GM12878 (cell line): ENCODE results near the gene RNF121. TPM values are rescaled to one million over a fixed set of nuclear protein-coding genes. Genes with fewer than 3 reads are reported as not detected.

Experiments
- ATAC-seq: fragments of 200-7000 bp; cut with Tn5 transposase; 3 replicates; pipeline ENCODE4 v1.9.1; 2020; ENCODE audit warnings: mild to moderate bottlenecking, moderate library complexity
- BruUV-seq: library from RNA; stranded (reverse); fragments of 400-500 nt; replicated peaks from 2 replicates; lab custom pipeline; 2021; lab: Mats Ljungman, UMichigan
- CTCF ChIA-PET: fragments of 300-600 bp; sonication (Branson Sonifier 250); formaldehyde crosslinking; extraction: SDS; loops from one replicate; lab custom pipeline; 2021; ENCODE audit warnings: inconsistent platforms; lab: Yijun Ruan, JAX
- POLR2A ChIA-PET: fragments of 350-600 bp; formaldehyde crosslinking; extraction: SDS; loops from one replicate; lab custom pipeline; 2021; ENCODE audit warnings: inconsistent platforms; lab: Charles Lee
- RAD21 ChIA-PET: fragments of 300-600 bp; sonication (Branson Sonifier 250); formaldehyde crosslinking; loops from one replicate; lab custom pipeline; 2023; ENCODE audit warnings: antibody characterized with exemption; ENCODE audit not compliant: unreplicated experiment; lab: Charles Lee
- SMC1A ChIA-PET: fragments of 300-600 bp; sonication (Branson Sonifier 250); formaldehyde crosslinking; loops from one replicate; lab custom pipeline; 2023; ENCODE audit not compliant: unreplicated experiment, uncharacterized antibody; lab: Charles Lee
- DNase-seq: peaks from one replicate; pipeline ENCODE4 v3.0.0-alpha.2; 2011; ENCODE audit warnings: low read depth, low spot score
- FAIRE-seq: peaks from 3 replicates; lab custom pipeline; 2011; peaks lifted over from hg19 to GRCh38; lab: Jason Lieb, UNC
- H2AFZ ChIP-seq: 2 replicates; pipeline ENCODE4 v1.6.0; 2011; ENCODE audit warnings: low read depth, low read length, control low read depth; ENCODE audit not compliant: control insufficient read depth
- H3K27ac ChIP-seq: 2 replicates; pipeline ENCODE4 v1.5.1; 2011; ENCODE audit warnings: control low read depth; ENCODE audit not compliant: control insufficient read depth, insufficient read depth
- H3K27me3 ChIP-seq, 2 experiments: replicated peaks in 1 of 2; 2 replicates each; pipeline versions ENCODE4 v1.6.0 to v1.6.1; 2011; ENCODE audit warnings: low read length in 1 of 2; ENCODE audit not compliant: control insufficient read depth in 2 of 2, insufficient read depth in 2 of 2
- H3K36me3 ChIP-seq, 2 experiments: 2 replicates each; pipeline ENCODE4 v1.5.1; 2011; ENCODE audit warnings: low read length in 1 of 2; ENCODE audit not compliant: control insufficient read depth in 2 of 2, insufficient read depth in 2 of 2
- H3K4me1 ChIP-seq: 2 replicates; pipeline ENCODE4 v1.6.1; 2011; ENCODE audit warnings: mild to moderate bottlenecking, low read length, moderate library complexity, mixed read lengths; ENCODE audit not compliant: control insufficient read depth, insufficient read depth
- H3K4me2 ChIP-seq: 2 replicates; pipeline ENCODE4 v1.6.0; 2011; ENCODE audit warnings: control low read depth; ENCODE audit not compliant: control insufficient read depth, insufficient read depth
- H3K4me3 ChIP-seq: fragments of 200-600 bp; sonication (generic); 2 replicates; pipeline ENCODE4 v1.5.1; 2016
- H3K79me2 ChIP-seq: 2 replicates; pipeline ENCODE4 v1.6.0; 2011; ENCODE audit warnings: low read length; ENCODE audit not compliant: control insufficient read depth, insufficient read depth
- H3K9ac ChIP-seq: 2 replicates; pipeline ENCODE4 v1.8.0; 2011; ENCODE audit warnings: low read length, control low read depth, mixed read lengths; ENCODE audit not compliant: control insufficient read depth, insufficient read depth
- H3K9me3 ChIP-seq: replicated peaks from 3 replicates; pipeline ENCODE4 v1.5.1; 2011; ENCODE audit warnings: mild to moderate bottlenecking, low read length; ENCODE audit not compliant: control insufficient read depth, insufficient read depth
- H4K20me1 ChIP-seq: 2 replicates; pipeline ENCODE4 v1.6.0; 2011; ENCODE audit not compliant: control insufficient read depth, insufficient read depth
- CHD2 ChIP-seq: IDR thresholded peaks from 2 replicates; pipeline ENCODE4 v1.6.1; 2011; ENCODE audit warnings: low read depth, low read length, improper control_type of control experiment, borderline replicate concordance
- CREM ChIP-seq: IDR thresholded peaks from 2 replicates; pipeline ENCODE4 v1.6.1; 2014; ENCODE audit warnings: antibody characterized with exemption, low read depth
- NR2F1 ChIP-seq: fragments of 450-650 bp; conservative IDR thresholded peaks from 2 replicates; pipeline ENCODE4 v1.6.1; 2017; ENCODE audit warnings: mild to moderate bottlenecking
- RAD21 ChIP-seq: IDR thresholded peaks from 2 replicates; pipeline ENCODE4 v1.6.1; 2011; ENCODE audit warnings: mild to moderate bottlenecking, low read depth, low read length, moderate library complexity; ENCODE audit not compliant: insufficient read depth
- RB1 ChIP-seq: fragments of 450-650 bp; formaldehyde crosslinking; IDR thresholded peaks from 2 replicates; pipeline ENCODE4 v1.6.1; 2017; ENCODE audit warnings: mild to moderate bottlenecking, borderline replicate concordance
- SMAD1 ChIP-seq: fragments of 450-650 bp; IDR thresholded peaks from 2 replicates; pipeline ENCODE4 v1.6.1; 2018; ENCODE audit warnings: mild to moderate bottlenecking, low read depth; ENCODE audit not compliant: partially characterized antibody
- SMARCA5 ChIP-seq: fragments of 450-650 bp; IDR thresholded peaks from 2 replicates; pipeline ENCODE4 v1.6.1; 2017; ENCODE audit warnings: mild to moderate bottlenecking
- SRF ChIP-seq, 2 experiments: IDR thresholded peaks; 2 replicates each; pipeline ENCODE4 v1.6.1; 2011; ENCODE audit warnings: low read depth in 2 of 2, low read length in 2 of 2, mild to moderate bottlenecking in 1 of 2, moderate library complexity in 1 of 2
- WGBS: methylation state at CpG from one replicate; pipeline ENCODE4 v1.1.6; 2016; ENCODE audit warnings: low lambda C conversion rate; ENCODE audit not compliant: insufficient replicate concordance, insufficient coverage; ENCODE audit errors: missing lambda C conversion rate; 5-methylcytosine and 5-hydroxymethylcytosine counted together
- in situ Hi-C: fragments of 300-500 bp; cut with MboI; formaldehyde crosslinking; loops from 9 replicates; pipeline ENCODE4 v1.14.3; 2018; ENCODE audit warnings: mixed read lengths
- intact Hi-C: fragments of 100-400 bp; cut with micrococcal nuclease; formaldehyde crosslinking; loops from one replicate; pipeline ENCODE4 v1.14.2; 2022; ENCODE audit not compliant: unreplicated experiment
- polyA plus RNA-seq, 11 experiments: library from polyadenylated mRNA; depleted of rRNA in 4 of 11; unstranded in 6 of 11; stranded (reverse) in 5 of 11; fragments of >200 nt; fragmentation: Nextera tagmentation in 4 of 11; fragmentation: Illumina TruSeq in 1 of 11; extraction: Ambion mirVana in 4 of 11; extraction: Trizol in 1 of 11; gene quantifications; 1 replicate in 1 of 11; 2 replicates in 10 of 11; pipeline versions ENCODE4 v1.2.1 to v1.2.3, GENCODE V29; 2011 to 2016; ENCODE audit warnings: inconsistent platforms in 2 of 11, missing spikeins in 2 of 11, low read depth in 1 of 11
- total RNA-seq, 4 experiments: library from RNA; depleted of rRNA in 3 of 4; stranded (reverse); fragments of >200 nt in 3 of 4; fragmentation: Illumina TruSeq in 1 of 4; extraction: Trizol in 1 of 4; gene quantifications; 2 replicates each; pipeline versions ENCODE4 v1.2.1 to v1.2.3, GENCODE V29; 2013 to 2021
- TF ChIP-seq, protein P1 (sequence below): IDR thresholded peaks from 2 replicates; pipeline ENCODE4 v1.6.1; 2012; ENCODE audit warnings: low read depth, low read length, improper control_type of control experiment
- TF ChIP-seq, protein P2 (sequence below): fragments of 450-650 bp; IDR thresholded peaks from 2 replicates; pipeline ENCODE4 v1.6.1; 2017; ENCODE audit warnings: mild to moderate bottlenecking

RNF121 gene
- total and polyA plus RNA-seq, 10 of the 15 experiments (the other 5 are each of a cell fraction or from before 2014, with no cell fraction given): 8.6 to 73.7 (median 32.7) TPM

DNA sequence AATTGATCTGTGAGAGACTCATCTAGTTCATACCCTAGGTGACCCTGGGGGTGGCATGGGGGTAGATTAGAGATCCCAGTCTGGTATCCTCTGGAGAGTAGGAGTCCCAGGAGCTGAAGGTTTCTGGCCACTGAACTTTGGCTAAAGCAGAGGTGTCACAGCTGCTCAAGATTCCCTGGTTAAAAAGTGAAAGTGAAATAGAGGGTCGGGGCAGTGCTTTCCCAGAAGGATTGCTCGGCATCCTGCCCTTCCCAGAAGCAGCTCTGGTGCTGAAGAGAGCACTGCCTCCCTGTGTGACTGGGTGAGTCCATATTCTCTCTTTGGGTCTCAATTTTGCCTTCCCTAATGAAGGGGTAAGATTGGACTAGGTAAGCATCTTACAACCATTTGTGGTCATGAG, 70.5 kb downstream of the RNF121 start:
- Histone ChIP-seq H3K4me3 (peak overlapping the region; percentile 50; the same call in 1 of the 2 replicates), H3K9ac (peak overlapping the region; percentile 52), H4K20me1 (no peaks in the 10 kb centered on the region), H3K79me2 (peaks cover 10% of the 10 kb centered on the region)
- POLR2A ChIA-PET: interaction anchor here (0.6 to 1.6 kb wide), 4 partner anchors 9 to 86 kb away, joined by 3 to 4 read pairs (median 4); no protein-coding TSS in a partner anchor
- FAIRE-seq: no peak
- intact Hi-C loops: no loop called here
- RAD21 ChIA-PET: interaction anchor here (0.7 to 4.2 kb wide), 7 partner anchors 13 to 67 kb away, joined by 3 to 21 read pairs (median 3); no protein-coding TSS in a partner anchor
- BruUV-seq: no TSS peak
- WGBS: 26% methylated on average over 2 of the region's 2 CpGs
- TF ChIP-seq SRF (IDR thresholded peaks at IDR 0.05; ENCODE audit: low read depth in 2 of 2, low read length in 2 of 2): no peak
- TF ChIP-seq NR2F1: no peak
- TF ChIP-seq, protein P1, sequence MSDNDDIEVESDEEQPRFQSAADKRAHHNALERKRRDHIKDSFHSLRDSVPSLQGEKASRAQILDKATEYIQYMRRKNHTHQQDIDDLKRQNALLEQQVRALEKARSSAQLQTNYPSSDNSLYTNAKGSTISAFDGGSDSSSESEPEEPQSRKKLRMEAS: no peak
- TF ChIP-seq, protein P2, sequence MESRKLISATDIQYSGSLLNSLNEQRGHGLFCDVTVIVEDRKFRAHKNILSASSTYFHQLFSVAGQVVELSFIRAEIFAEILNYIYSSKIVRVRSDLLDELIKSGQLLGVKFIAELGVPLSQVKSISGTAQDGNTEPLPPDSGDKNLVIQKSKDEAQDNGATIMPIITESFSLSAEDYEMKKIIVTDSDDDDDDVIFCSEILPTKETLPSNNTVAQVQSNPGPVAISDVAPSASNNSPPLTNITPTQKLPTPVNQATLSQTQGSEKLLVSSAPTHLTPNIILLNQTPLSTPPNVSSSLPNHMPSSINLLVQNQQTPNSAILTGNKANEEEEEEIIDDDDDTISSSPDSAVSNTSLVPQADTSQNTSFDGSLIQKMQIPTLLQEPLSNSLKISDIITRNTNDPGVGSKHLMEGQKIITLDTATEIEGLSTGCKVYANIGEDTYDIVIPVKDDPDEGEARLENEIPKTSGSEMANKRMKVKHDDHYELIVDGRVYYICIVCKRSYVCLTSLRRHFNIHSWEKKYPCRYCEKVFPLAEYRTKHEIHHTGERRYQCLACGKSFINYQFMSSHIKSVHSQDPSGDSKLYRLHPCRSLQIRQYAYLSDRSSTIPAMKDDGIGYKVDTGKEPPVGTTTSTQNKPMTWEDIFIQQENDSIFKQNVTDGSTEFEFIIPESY: no peak
- TF ChIP-seq SMAD1: no peak
- TF ChIP-seq RB1: no peak
- no peak for TF ChIP-seq CHD2
- no peak for TF ChIP-seq SMARCA5
- no peak for TF ChIP-seq RAD21
- no peak for TF ChIP-seq CREM
- TF ChIP-seq, all 136 proteins: peak for 0
- no peak for ATAC-seq
- Histone ChIP-seq H3K4me1 (peaks cover 32% of the 10 kb centered on the region), H3K9me3 (no peaks in the 10 kb centered on the region), H3K36me3 (peaks cover 33 to 44% of the 10 kb centered on the region in 2 experiments), H2AFZ (no peak overlapping the region), H3K4me2 (peak overlapping the region; percentile 72), H3K27me3 (no peaks in the 10 kb centered on the region), H3K27ac (peak overlapping the region; percentile 85)
- in situ Hi-C loops: no loop called here
- ChIA-PET SMC1A (interaction anchor here (0.6 to 3.3 kb wide), 10 partner anchors 8 to 91 kb away, joined by 3 to 16 read pairs (median 3); no protein-coding TSS in a partner anchor), CTCF (interaction anchor here (1.2 to 3.1 kb wide), 5 partner anchors 16 to 432 kb away, joined by 3 to 22 read pairs (median 4); no protein-coding TSS in a partner anchor)
- DNase-seq: no peak
